ENCODE data around the gene SDC3. TPM values are rescaled to one million over a fixed set of nuclear protein-coding genes. Genes with fewer than 3 reads are reported as not detected.

Gene SDC3
- total and polyA plus RNA-seq, 2 donors (not counting 1 experiment from before 2014, with no cell fraction given), result 0.30 to 4.6 TPM

DNA sequence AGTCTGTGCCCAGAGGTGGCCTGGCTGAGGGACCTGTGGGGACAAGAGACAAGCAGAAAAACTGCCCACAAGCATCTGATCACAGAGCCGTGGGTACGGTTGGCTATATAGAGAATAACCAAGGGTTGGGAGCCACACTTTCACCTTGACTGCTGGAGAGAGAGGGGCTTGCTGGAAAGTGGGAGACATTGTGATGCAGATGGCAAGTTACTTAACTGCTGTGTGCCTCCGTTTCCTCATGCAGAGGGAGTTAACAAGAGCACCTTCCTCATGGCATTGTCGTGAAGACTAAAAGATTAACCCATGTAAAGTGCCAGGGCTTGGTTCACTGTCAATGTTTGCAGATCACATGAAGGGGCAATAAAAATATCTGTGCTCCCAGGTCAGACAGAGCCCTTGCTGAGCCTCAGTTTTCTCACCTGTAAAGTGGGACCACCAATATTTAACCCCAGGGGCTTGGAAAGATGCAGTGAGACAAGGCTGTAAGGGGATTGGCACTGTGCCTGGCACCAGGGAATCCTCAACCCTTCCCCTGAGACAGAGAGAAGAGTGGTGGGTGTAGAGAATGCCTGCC is 52.8 kb downstream of the SDC3 start:
- H3K27ac Mint-ChIP-seq, result no peak overlapping the region
- H3K4me3 ChIP-seq (ENCODE audit: control extremely low read depth in 1 of 5, extremely low read depth in 1 of 5, insufficient read depth in 1 of 5, low read depth in 2 of 5, low read length in 4 of 5), result no peak overlapping the region
- DNase-seq (no peak), ATAC-seq (ENCODE audit: low read depth) (no peak)
- no peaks in the 10 kb centered on the region for H4K20me1 ChIP-seq (ENCODE audit: control insufficient read depth, insufficient read depth, low read length, poor library complexity, severe bottlenecking)
- no peaks in the 10 kb centered on the region for H3K79me2 ChIP-seq (ENCODE audit: control insufficient read depth, insufficient read depth, low read length)
- ChIA-PET POLR2A (no interaction called here), CTCF (interaction anchor here (0.9 to 1.4 kb wide), 3 partner anchors 35 to 54 kb away, joined by 3 read pairs; no protein-coding TSS in a partner anchor)
- no peak overlapping the region for H3K4me2 ChIP-seq (replicated peaks; ENCODE audit: low read depth, low read length, poor library complexity, severe bottlenecking)
- H3K27me3 Mint-ChIP-seq, result peaks cover 47% of the 10 kb centered on the region
- H3K4me1 ChIP-seq (ENCODE audit: control insufficient read depth in 2 of 2, insufficient read depth in 2 of 2, low read length in 2 of 2), result peaks cover 0 to 3% of the 10 kb centered on the region in 2 donors
- intact Hi-C loops (cut with micrococcal nuclease), result loop anchor here (2.0 to 10.0 kb wide), 2 partner anchors 49 to 55 kb away; partner anchors contain the start of gene SDC3
- H2AFZ ChIP-seq (ENCODE audit: insufficient read depth, low read depth, low read length, poor library complexity, severe bottlenecking), result no peak overlapping the region
- H3K27me3 ChIP-seq (replicated peaks in 1 of 4; ENCODE audit: control extremely low read depth in 1 of 4, control insufficient read depth in 3 of 4, insufficient read depth in 4 of 4, low read length in 3 of 4), result peaks cover 0 to 7% (median 2%) of the 10 kb centered on the region in 4 experiments
- no peak overlapping the region for H3K4me3 Mint-ChIP-seq
- H3K4me1 Mint-ChIP-seq, result peaks cover 3% of the 10 kb centered on the region
- H3K27ac ChIP-seq (ENCODE audit: low read length in 2 of 2), result no peak overlapping the region
- WGBS (ENCODE audit: insufficient coverage), result 68% methylated on average over 4 of the region's 4 CpGs
- no peak for TF ChIP-seq CTCF (IDR thresholded peaks at IDR 0.05)
- TF ChIP-seq EZH2 (IDR thresholded peaks at IDR 0.05; ENCODE audit: borderline replicate concordance, insufficient read depth, low read depth, low read length, poor library complexity, severe bottlenecking), result no peak
- no peaks in the 10 kb centered on the region for H3K9me3 Mint-ChIP-seq (ENCODE audit: insufficient read depth)
- H3K36me3 ChIP-seq (replicated peaks in 1 of 2; ENCODE audit: control extremely low read depth in 1 of 2, control insufficient read depth in 1 of 2, extremely low read depth in 1 of 2, insufficient read depth in 2 of 2, low read length in 1 of 2), result no peaks in the 10 kb centered on the region
- H3K9ac ChIP-seq (ENCODE audit: low read length), result no peak overlapping the region
- H3K9me3 ChIP-seq (ENCODE audit: control extremely low read depth in 1 of 3, control insufficient read depth in 2 of 3, insufficient read depth in 1 of 3, low read length in 2 of 3), result no peaks in the 10 kb centered on the region

- Mint-ChIP-seq H3K27me3 (peaks cover 48% of the 10 kb centered on the region), H3K4me1 (peaks cover 2% of the 10 kb centered on the region), H3K4me3 (no peak overlapping the region), H3K9me3 (ENCODE audit: insufficient read depth) (no peaks in the 10 kb centered on the region), H3K27ac (no peak overlapping the region)
- Histone ChIP-seq H2AFZ (ENCODE audit: insufficient read depth, low read depth, low read length, poor library complexity, severe bottlenecking) (peak overlapping the region; percentile 23), H3K27ac (ENCODE audit: low read length in 2 of 2) (no peak overlapping the region), H3K36me3 (replicated peaks in 1 of 2; ENCODE audit: control extremely low read depth in 1 of 2, control insufficient read depth in 1 of 2, extremely low read depth in 1 of 2, insufficient read depth in 2 of 2, low read length in 1 of 2) (no peaks in the 10 kb centered on the region), H3K4me2 (replicated peaks; ENCODE audit: low read depth, low read length, poor library complexity, severe bottlenecking) (no peak overlapping the region), H4K20me1 (ENCODE audit: control insufficient read depth, insufficient read depth, low read length, poor library complexity, severe bottlenecking) (no peaks in the 10 kb centered on the region), H3K4me3 (ENCODE audit: control extremely low read depth in 1 of 5, extremely low read depth in 1 of 5, insufficient read depth in 1 of 5, low read depth in 2 of 5, low read length in 4 of 5) (no peak overlapping the region), H3K9ac (ENCODE audit: low read length) (no peak overlapping the region), H3K9me3 (ENCODE audit: control extremely low read depth in 1 of 3, control insufficient read depth in 2 of 3, insufficient read depth in 1 of 3, low read length in 2 of 3) (no peaks in the 10 kb centered on the region), H3K27me3 (replicated peaks in 1 of 4; ENCODE audit: control extremely low read depth in 1 of 4, control insufficient read depth in 3 of 4, insufficient read depth in 4 of 4, low read length in 3 of 4) (peaks cover 0 to 18% (median 8%) of the 10 kb centered on the region in 4 experiments), H3K4me1 (ENCODE audit: control insufficient read depth in 2 of 2, insufficient read depth in 2 of 2, low read length in 2 of 2) (peaks cover 0 to 3% of the 10 kb centered on the region in 2 donors), H3K79me2 (ENCODE audit: control insufficient read depth, insufficient read depth, low read length) (no peaks in the 10 kb centered on the region)
- ATAC-seq (ENCODE audit: low read depth), result no peak
- WGBS (ENCODE audit: insufficient coverage), result 67% methylated on average over 3 of the region's 4 CpGs
- intact Hi-C loops (cut with micrococcal nuclease), result loop anchor here (10.0 kb wide), 1 partner anchor 51 kb away; the partner anchor contains the start of gene SDC3
- no peak for TF ChIP-seq CTCF (IDR thresholded peaks at IDR 0.05)
- TF ChIP-seq EZH2 (IDR thresholded peaks at IDR 0.05; ENCODE audit: borderline replicate concordance, insufficient read depth, low read depth, low read length, poor library complexity, severe bottlenecking), result no peak
- ChIA-PET POLR2A (no interaction called here), CTCF (interaction anchor here (1.3 to 2.0 kb wide), 3 partner anchors 10 to 135 kb away, joined by 3 to 12 read pairs (median 3); no protein-coding TSS in a partner anchor)
- DNase-seq, result no peak
These were observed 55.2 kb downstream of the SDC3 start for GRCh38 chr1:30853350-30853749.

Data from B cell (primary cell).